ENCODE results near the gene MADCAM1. TPM values are rescaled to one million over a fixed set of nuclear protein-coding genes. Genes with fewer than 3 reads are reported as not detected.

Gene MADCAM1
- total and polyA plus RNA-seq, 2 donors from 2014 or later, result 0.50 to 0.77 TPM

DNA sequence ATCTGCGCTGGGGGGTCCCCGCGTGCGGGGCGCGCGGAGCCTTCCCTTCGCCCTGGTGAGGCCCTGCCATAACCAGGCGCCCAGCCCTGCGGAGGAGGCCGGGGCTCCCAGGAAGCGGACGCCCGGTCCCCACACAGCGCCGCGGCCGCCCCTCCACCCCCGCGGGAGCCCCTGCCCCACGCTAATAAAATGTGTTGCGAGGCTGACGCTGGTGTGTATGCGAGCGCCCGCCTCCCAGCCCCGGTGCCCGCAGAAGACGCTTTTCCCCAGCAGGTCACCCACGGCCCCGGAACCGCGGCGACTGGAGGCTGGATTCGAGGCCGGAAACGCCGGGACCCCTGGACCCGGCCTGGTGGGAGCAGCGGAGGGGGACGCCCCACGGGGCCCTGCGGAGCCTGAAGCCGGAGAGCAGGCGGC, 23.2 kb downstream of the MADCAM1 start:
- no peak overlapping the region for H3K4me3 ChIP-seq (ENCODE audit: low read length in 3 of 3)
- no peaks in the 10 kb centered on the region for H3K27me3 ChIP-seq (ENCODE audit: control insufficient read depth, insufficient read depth, low read length)
- no peaks in the 10 kb centered on the region for H3K9me3 ChIP-seq (ENCODE audit: control insufficient read depth in 2 of 3, insufficient read depth in 1 of 3, low read length in 3 of 3)
- no peak overlapping the region for H3K27ac ChIP-seq (ENCODE audit: low read depth in 2 of 2, low read length in 2 of 2)
- no peaks in the 10 kb centered on the region for H3K36me3 ChIP-seq (ENCODE audit: control insufficient read depth in 2 of 3, insufficient read depth in 3 of 3, low read length in 3 of 3)
- H3K9ac ChIP-seq (ENCODE audit: low read length in 3 of 3), result no peak overlapping the region
- no peak for TF ChIP-seq CTCF (IDR thresholded peaks at IDR 0.05; ENCODE audit: borderline replicate concordance, extremely low read depth, insufficient read depth)
- H3K4me1 ChIP-seq (ENCODE audit: control insufficient read depth in 2 of 3, insufficient read depth in 2 of 3, low read depth in 1 of 3, low read length in 3 of 3), result peaks cover 0 to 7% (median 3%) of the 10 kb centered on the region in 3 donors
- intact Hi-C loops (cut with DNase I), result no loop called here
- DNase-seq (peak in 1 of 5 donors; percentile 72), FAIRE-seq (no peak)

DNA sequence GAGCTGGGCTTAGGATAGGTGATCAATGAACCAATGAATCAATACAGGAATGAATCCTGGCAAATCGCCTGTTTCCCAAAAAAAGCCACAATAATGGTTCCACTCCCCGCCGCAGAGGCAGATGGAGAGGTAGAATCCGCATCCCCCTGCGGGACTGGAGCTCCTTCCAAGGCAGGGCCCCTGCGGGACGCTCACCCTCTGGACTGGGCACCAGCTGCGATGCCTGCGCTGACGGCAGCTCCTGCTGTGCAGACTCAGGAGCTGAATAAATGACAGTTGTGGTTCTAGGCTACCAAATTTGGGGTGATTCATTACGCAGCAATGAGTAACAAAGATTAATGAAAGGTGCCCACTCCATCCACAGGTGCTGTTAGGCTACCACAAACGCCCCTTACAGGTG, 26.4 kb downstream of the MADCAM1 start:
- H3K36me3 ChIP-seq (ENCODE audit: control insufficient read depth in 2 of 3, insufficient read depth in 3 of 3, low read length in 3 of 3), result no peaks in the 10 kb centered on the region
- no peak for TF ChIP-seq CTCF (IDR thresholded peaks at IDR 0.05; ENCODE audit: borderline replicate concordance, extremely low read depth, insufficient read depth)
- H3K9ac ChIP-seq (ENCODE audit: low read length in 3 of 3), result no peak overlapping the region
- FAIRE-seq (no peak), DNase-seq (no peak)
- H3K9me3 ChIP-seq (ENCODE audit: control insufficient read depth in 2 of 3, insufficient read depth in 1 of 3, low read length in 3 of 3), result no peaks in the 10 kb centered on the region
- no peak overlapping the region for H3K4me3 ChIP-seq (ENCODE audit: low read length in 3 of 3)
- no peak overlapping the region for H3K27ac ChIP-seq (ENCODE audit: low read depth in 2 of 2, low read length in 2 of 2)
- H3K27me3 ChIP-seq (ENCODE audit: control insufficient read depth, insufficient read depth, low read length), result no peaks in the 10 kb centered on the region
- no peaks in the 10 kb centered on the region for H3K4me1 ChIP-seq (ENCODE audit: control insufficient read depth in 2 of 3, insufficient read depth in 2 of 3, low read depth in 1 of 3, low read length in 3 of 3)
- intact Hi-C loops (cut with DNase I), result no loop called here

DNA sequence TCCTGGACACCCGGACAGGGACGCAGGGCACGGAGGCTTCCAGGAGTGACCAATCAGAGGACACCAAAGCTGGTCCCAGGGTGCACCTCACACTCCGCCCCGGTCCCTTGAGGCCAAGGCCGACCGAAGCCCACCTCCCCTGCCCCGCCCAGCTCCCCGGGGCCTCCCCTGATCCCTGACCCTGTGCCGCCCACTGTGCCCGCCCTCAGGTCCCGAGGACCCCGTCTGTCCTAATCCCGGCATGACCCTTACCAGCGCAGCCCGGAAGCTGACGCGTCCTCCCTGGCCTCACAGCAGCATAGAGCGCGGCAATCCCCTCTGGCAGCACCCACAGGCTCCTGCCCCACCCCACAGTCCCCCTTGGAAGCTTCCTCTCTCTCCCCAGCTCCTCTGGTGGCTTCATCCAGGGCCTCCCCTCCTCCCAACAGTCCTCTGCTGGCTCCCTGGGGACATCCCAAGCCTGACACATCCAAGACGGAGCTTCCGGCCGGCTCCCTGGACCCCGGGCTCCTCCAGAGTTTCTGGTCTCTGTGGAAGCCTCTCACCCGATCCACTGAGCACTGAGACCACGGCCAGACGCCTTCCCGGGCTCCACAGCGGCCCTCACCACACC, 27.9 kb downstream of the MADCAM1 start:
- H3K4me1 ChIP-seq (ENCODE audit: control insufficient read depth in 2 of 3, insufficient read depth in 2 of 3, low read depth in 1 of 3, low read length in 3 of 3), result no peaks in the 10 kb centered on the region
- intact Hi-C loops (cut with DNase I), result no loop called here
- H3K36me3 ChIP-seq (ENCODE audit: control insufficient read depth in 2 of 3, insufficient read depth in 3 of 3, low read length in 3 of 3), result no peaks in the 10 kb centered on the region
- no peaks in the 10 kb centered on the region for H3K27me3 ChIP-seq (ENCODE audit: control insufficient read depth, insufficient read depth, low read length)
- no peak overlapping the region for H3K27ac ChIP-seq (ENCODE audit: low read depth in 2 of 2, low read length in 2 of 2)
- FAIRE-seq, result no peak
- no peaks in the 10 kb centered on the region for H3K9me3 ChIP-seq (ENCODE audit: control insufficient read depth in 2 of 3, insufficient read depth in 1 of 3, low read length in 3 of 3)
- no peak for TF ChIP-seq CTCF (IDR thresholded peaks at IDR 0.05; ENCODE audit: borderline replicate concordance, extremely low read depth, insufficient read depth)
- no peak overlapping the region for H3K4me3 ChIP-seq (ENCODE audit: low read length in 3 of 3)
- peak in 1 of 5 donors; percentile 81 for DNase-seq
- no peak overlapping the region for H3K9ac ChIP-seq (ENCODE audit: low read length in 3 of 3)

DNA sequence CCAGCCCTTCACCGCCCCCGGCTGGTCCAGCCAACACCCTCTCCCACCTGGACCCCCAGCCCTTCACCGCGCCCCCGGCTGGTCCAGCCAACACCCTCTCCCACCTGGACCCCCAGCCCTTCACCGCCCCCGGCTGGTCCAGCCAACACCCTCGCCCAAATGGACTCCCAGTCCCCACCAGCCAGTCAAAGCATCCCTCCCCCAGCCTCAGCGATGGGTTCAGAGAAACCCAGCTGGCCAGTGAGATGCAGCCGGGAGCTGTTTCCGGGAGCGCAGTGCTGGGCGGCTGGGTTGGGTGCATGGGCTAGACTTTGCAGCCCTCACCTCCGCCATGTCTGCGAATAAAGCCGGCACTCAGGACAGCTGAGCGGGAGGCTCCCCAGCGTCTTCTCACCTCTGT, 28.7 kb downstream of the MADCAM1 start:
- FAIRE-seq (no peak), DNase-seq (peak in 1 of 5 donors; percentile 80)
- no peak overlapping the region for H3K9ac ChIP-seq (ENCODE audit: low read length in 3 of 3)
- H3K27me3 ChIP-seq (ENCODE audit: control insufficient read depth, insufficient read depth, low read length), result no peaks in the 10 kb centered on the region
- H3K9me3 ChIP-seq (ENCODE audit: control insufficient read depth in 2 of 3, insufficient read depth in 1 of 3, low read length in 3 of 3), result no peaks in the 10 kb centered on the region
- no peak overlapping the region for H3K4me3 ChIP-seq (ENCODE audit: low read length in 3 of 3)
- H3K27ac ChIP-seq (ENCODE audit: low read depth in 2 of 2, low read length in 2 of 2), result no peak overlapping the region
- no peaks in the 10 kb centered on the region for H3K4me1 ChIP-seq (ENCODE audit: control insufficient read depth in 2 of 3, insufficient read depth in 2 of 3, low read depth in 1 of 3, low read length in 3 of 3)
- intact Hi-C loops (cut with DNase I), result no loop called here
- no peaks in the 10 kb centered on the region for H3K36me3 ChIP-seq (ENCODE audit: control insufficient read depth in 2 of 3, insufficient read depth in 3 of 3, low read length in 3 of 3)
- no peak for TF ChIP-seq CTCF (IDR thresholded peaks at IDR 0.05; ENCODE audit: borderline replicate concordance, extremely low read depth, insufficient read depth)

Measured in kidney (tissue), 14 donors.